HG02852 (cell line): Measurements from ENCODE around the gene MGLL.
"Not testable (repeated sequence)": the region's sequence is repeated elsewhere in the genome, so short reads cannot be mapped to it uniquely, and the experiment has no call there.

ENCODE experiments used
- ATAC-seq: cut with Tn5 transposase; IDR thresholded peaks from one replicate; pipeline ENCODE4 v1.9.1; 2021; ENCODE audit warnings: mild to moderate bottlenecking, moderate library complexity; ENCODE audit not compliant: unreplicated experiment

Gene MGLL

GRCh38 chr3:127663151-127663550 lies 159.2 kb downstream of the MGLL start:
- no peak for ATAC-seq

DNA sequence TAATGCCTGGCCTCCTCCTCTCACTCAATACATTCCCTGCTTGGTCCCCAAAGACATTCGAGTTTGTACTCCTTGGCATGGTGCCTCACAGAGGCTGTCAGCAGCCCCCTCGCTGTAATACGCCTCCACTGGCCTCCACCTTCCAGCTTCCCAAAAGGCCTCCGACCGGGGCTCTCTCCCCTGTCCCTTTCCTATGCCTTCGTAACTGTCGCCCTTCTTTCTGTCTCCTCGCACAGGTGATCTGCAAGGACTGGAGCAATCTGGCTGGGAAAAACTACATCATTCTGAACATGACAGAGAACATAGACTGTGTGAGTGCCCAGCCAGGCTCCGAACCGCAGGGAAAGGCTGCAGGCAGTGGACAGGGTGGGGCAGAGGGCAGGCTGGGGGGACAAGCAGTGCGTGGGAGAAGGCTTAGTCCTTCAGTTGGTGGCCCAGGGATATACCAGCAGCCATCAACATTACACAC lies 160.3 kb downstream of the MGLL start:
- no peak for ATAC-seq

DNA sequence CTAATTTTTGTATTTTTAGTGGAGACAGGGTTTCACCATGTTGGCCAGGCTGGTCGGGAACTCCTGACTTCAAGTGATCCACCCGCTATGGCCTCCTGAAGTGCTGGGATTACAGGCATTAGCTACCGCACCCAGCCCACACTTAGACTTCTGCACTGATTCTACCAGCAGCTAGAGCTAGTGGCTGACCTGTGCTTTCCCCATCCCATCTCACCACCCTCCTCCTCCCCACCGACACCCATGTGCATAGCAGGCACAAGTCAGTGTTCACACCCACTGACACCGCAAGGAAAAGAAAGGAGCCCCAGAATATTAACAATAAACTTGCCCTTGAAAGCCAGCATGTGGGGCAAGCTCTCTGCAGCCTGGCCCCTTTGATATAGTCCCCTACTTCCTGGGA lies 160.7 kb downstream of the MGLL start:
- no peak for ATAC-seq

DNA sequence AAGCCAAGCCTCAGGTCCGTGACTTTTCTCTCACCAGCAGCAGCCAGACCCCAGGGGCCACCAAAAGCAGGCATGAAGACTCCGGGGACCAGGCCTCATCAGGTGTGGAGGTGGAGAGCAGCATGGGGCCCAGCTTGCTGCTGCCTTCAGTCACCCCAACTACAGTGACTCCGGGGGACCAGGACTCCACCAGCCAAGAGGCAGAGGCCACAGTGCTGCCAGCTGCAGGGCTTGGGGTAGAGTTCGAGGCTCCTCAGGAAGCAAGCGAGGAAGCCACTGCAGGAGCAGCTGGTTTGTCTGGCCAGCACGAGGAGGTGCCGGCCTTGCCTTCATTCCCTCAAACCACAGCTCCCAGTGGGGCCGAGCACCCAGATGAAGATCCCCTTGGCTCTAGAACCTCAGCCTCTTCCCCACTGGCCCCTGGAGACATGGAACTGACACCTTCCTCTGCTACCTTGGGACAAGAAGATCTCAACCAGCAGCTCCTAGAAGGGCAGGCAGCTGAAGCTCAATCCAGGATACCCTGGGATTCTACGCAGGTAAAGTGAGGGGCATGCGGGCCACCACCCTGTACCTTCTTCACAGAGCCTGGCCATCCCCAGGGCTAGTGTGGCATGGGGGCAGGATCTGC lies 161.6 kb downstream of the MGLL start:
- no peak for ATAC-seq

DNA sequence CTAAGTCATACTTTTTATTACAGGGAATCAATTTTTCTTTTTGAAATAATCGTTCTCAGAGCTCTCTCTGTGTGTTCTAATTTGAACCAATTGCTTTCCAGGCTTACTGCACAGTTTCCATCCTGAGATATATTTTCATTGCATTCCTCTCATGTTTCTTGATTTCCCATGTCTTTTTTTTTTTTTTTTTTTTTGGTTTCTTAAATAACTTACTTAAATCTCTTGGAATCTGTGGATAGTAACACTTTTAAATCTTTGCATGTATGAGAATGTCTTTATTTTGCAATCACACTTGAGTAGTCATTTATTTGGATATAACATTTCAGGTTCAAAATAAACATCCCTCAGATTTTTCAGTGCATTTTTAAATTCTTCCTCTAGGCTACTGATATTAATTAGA lies 164.1 kb downstream of the MGLL start:
- no peak for ATAC-seq

- no peak for ATAC-seq
These were observed 165.4 kb downstream of the MGLL start for GRCh38 chr3:127656906-127657305.

- ATAC-seq = no peak
These were observed 166.7 kb downstream of the MGLL start for GRCh38 chr3:127655641-127656040.

GRCh38 chr3:127654993-127655392 lies 167.3 kb downstream of the MGLL start:
- not testable (repeated sequence) for ATAC-seq

- no peak for ATAC-seq
These were observed 167.9 kb downstream of the MGLL start for GRCh38 chr3:127654374-127654773.

GRCh38 chr3:127652246-127652995 lies 169.9 kb downstream of the MGLL start:
- ATAC-seq = no peak

DNA sequence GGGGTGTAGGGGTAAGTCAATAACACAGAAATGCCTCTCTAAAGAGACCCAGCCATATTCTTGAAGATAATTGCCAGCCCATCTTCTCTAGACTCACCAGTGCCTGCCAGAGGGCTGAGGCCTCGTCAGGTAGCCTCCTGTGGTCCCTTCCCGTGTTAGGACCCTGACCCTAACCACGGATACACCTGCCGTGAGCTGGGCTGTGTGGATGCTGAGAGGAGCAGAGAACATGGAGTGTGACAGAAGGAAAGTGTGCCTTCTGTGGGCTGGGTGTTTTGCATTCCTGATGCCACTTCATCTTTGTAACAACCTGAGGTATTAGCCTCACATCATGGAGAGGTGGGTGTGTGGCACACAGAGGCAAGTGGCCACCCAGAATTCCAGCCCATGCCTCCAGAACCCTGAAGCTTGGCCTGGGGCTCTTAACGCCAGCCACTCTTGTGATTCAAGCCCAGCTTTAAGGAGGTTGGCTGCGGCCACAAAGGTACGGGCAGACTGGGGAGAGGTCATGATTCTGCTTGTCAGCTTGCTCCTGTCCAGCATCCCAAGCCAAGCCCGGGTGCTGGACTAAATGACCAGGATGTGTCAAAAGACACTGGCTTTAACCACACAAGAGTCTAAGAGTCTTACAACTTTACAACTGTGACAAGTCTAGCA lies 170.7 kb downstream of the MGLL start:
- ATAC-seq = no peak

DNA sequence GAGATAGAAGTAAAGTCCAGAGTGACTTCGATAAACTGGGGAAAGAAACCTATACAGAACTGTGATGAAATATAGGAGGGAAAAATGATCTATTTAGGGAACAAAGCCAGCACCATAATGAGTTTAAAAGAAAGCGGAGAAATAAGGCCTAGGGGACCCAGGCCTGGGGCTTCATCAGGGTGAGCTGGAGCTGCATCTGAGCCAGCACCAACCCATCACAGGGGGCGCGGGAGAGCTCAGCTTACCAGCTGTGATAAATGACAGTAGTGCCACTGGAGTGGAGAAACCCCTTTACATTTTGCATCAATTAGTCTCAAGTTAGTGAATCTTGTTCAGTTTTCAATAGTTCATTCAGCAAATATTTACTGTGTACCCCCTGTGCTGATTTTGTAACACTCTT lies 172.1 kb downstream of the MGLL start:
- no peak for ATAC-seq

DNA sequence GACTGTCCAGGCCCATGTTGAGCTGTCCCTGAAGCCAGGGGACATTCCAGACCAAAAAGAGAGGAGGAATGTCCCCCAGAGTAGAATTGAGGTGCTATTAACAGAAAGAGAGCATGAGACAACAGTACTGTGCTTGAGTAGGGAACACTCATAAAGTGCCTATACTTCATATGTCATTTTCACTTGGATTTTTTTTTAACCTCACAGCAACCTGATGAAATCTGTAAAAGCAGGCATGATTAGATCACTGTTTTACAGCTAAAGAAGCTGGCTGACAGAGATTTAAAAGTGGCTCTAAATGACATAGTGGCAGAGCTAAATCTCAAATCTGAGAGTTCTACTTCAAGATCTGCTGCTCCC lies 174.5 kb downstream of the MGLL start:
- no peak for ATAC-seq

- no peak for ATAC-seq
These were observed 175.0 kb downstream of the MGLL start for GRCh38 chr3:127647166-127647844.

DNA sequence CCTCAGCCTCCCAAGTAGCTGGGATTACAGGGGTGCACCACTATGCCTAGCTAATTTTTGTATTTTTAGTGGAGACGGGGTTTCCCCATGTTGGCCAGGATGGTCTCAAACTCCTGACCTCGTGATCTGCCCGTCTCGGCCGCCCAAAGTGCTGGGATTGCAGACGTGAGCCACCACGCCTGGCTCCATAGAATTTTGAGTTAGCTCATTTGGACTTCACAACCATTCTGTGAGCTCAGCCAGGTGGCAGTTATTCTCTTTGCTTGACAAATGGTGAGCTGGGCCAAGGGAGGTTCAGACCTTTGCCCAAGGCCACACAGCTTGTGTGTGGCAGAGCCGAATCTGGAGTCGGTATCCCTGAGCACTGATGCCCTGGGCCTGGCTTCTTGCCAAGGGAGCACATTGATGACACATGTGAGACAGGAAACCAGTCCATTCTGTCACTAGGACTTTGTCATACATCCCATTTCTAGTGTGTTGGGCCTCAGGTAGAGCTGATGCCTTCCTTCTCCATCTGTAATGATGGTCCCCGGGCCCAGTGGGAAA lies 175.7 kb downstream of the MGLL start:
- ATAC-seq = no peak

DNA sequence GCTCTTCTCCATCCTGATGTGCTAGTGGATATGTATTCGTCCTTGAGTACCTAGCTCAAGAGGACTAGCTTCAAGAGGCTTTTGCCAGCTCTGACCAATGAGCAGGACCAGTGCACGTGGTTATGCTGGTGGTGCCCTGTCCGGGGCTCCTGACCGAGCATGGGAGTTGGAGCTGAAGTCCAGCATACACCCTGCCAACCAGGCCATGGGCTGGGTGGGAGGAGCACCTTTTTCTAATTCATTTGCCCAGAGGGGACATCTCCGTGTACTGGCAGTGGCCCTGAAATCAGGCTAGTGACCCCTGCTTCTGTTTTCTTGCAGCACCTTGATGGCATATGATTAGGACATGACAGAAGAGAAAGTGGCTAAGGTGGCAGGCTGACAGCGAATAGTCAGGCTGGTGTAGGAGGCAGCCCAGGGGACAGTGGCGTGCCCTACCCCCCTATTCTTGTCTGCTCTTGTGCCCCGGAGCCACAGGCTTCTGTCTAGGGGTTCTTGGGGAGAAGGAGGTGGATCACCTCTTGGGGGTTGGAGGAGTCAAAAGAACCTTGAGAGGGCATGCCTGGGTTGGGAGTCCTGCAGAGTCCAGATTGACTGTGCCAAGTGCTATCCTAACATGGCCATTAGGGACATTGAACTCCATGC lies 176.8 kb downstream of the MGLL start:
- ATAC-seq = no peak

GRCh38 chr3:127644641-127645370 lies 177.5 kb downstream of the MGLL start:
- no peak for ATAC-seq

GRCh38 chr3:127640042-127640355 lies 182.3 kb downstream of the MGLL start:
- no peak for ATAC-seq

GRCh38 chr3:127639173-127640041 lies 182.9 kb downstream of the MGLL start:
- ATAC-seq = no peak
